Hematopoietic multipotent progenitor cell treated with erythropoietin and hydrocortisone succinate and interleukin-3 and kit ligand, for 8 days (in vitro differentiated cells): ENCODE measurements around the gene KAZN.

Experiments
- DNase-seq: peaks from one replicate; pipeline ENCODE4 v3.0.0-alpha.2; 2015

KAZN gene

GRCh38 chr1:15073799-15074308 is 475.4 kb downstream of the KAZN start:
- DNase-seq = no peak

GRCh38 chr1:15075175-15075574 is 476.7 kb downstream of the KAZN start:
- DNase-seq = no peak

- DNase-seq = no peak
Measured at GRCh38 chr1:15075817-15076216, 477.3 kb downstream of the KAZN start.

DNA sequence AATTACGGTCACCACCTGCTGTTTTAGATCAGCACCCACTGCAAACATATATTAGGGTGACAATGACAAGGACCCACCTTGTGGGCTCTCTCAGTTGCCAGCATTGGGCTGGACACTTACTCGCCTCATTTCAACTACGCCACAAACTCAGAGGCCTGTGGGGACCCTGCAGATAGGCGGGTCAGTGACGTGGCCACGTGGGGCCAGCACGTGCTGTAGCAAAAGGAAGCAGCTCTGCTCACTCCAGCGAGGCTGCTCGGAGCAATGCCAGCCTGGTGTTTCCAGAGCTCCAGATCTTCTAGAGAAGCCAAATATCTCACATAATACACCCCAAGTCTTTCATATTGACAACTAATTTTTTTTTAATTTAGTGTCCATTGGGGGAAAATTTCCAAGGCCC is 478.3 kb downstream of the KAZN start:
- no peak for DNase-seq

DNA sequence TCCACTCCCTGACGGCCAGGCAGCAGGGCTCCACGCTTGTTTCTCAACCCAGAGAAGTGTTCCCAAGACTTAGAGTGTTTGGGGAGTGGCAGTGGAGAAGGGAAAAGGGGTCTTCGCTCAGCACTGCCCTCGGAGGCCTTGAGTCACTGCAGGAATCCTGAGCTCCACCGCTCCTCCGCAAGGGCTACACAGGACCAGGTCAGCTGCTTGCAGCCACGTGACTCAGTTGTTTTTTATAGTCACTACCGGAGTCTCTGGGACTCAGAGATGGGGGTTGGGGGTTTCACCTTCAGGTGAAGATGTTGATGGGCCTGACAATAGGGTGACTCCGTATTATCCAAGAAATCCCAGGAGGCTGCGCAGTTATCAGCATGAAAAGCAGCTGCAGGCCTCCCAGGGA is 478.9 kb downstream of the KAZN start:
- no peak for DNase-seq

DNA sequence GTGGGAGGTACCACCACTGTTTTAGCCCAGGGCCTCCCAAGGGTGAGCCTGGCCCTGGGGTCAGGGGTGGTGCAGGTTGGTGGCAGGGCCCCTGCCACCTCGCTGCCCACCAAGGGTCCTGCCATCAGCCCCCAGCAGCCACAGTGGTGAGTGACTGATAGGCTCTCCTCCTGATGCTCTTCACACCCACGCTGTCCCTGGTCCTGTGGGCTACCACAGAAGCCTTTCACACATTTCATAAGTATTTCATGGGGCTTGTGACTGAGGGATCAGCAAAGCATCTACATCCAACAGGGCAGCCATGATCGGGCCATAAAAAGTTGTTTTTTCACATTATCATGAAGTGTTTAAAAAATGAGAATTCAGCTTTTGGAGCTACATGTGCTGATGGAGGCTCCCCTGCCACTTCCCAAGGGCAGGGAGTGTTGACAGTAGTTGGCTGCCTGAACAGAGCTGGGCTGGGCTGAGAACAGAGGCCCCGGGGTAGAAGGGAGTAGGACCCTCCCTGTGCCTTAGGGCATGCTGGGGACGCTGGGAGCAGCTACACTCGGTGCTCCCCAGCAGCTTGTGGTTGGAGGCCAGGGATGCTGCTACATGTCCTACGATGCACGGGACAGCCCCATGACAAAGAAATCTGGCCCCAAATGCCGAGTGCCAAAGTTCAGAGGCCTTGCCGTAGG is 482.0 kb downstream of the KAZN start:
- DNase-seq = no peak

GRCh38 chr1:15081102-15081501 is 482.6 kb downstream of the KAZN start:
- no peak for DNase-seq

DNA sequence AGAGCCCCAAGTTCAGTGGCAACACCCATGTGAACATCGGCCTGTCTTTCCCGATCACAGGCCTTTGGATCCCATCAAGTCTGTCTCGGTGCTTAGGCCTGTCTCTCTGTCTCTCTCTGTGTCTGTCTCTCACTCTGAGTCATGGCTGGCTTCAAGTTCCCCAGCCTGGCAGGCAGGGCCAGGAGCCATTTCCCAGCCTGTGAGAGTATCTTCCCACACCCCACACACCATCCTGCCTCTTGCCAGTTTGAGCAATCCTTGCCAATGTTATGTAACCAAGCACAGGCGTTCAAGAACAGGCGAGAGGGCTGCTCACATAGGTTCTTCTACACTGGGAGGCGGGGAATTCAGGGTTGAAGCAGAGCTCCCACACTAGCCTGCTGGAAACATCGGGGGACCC is 485.1 kb downstream of the KAZN start:
- no peak for DNase-seq

DNA sequence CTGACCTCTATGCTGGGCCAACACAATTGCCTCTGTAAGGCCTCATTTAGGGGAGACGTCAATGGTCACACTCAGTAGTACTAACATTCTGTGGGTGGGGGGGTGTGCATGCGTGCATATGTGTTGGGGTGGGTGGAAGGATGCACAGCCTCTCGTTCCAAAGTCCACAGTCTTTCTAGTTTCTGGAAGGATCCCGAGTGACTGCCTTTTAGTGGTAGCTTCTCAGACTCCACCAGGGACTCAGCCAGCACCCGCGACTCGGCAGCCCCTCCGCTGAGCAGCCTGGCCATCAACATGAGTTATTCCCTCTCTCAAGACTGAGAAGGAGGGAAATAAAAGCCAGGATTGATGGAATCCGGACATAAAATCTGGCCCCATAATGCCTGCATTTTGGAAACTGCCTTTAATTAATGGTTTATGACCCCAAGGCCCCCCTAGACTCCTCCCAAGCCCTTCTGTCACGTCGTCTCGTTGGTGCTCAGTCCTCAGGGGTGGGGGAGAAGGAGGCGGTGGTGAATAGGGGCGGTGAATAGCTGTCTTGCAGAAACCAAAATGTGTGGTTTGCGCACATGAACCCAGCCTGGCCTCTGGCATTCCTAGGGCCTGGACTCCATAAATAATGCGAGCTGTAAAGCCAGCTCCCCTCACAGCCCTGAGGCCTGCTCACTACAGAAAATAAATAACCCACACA is 489.9 kb downstream of the KAZN start:
- DNase-seq = no peak

DNA sequence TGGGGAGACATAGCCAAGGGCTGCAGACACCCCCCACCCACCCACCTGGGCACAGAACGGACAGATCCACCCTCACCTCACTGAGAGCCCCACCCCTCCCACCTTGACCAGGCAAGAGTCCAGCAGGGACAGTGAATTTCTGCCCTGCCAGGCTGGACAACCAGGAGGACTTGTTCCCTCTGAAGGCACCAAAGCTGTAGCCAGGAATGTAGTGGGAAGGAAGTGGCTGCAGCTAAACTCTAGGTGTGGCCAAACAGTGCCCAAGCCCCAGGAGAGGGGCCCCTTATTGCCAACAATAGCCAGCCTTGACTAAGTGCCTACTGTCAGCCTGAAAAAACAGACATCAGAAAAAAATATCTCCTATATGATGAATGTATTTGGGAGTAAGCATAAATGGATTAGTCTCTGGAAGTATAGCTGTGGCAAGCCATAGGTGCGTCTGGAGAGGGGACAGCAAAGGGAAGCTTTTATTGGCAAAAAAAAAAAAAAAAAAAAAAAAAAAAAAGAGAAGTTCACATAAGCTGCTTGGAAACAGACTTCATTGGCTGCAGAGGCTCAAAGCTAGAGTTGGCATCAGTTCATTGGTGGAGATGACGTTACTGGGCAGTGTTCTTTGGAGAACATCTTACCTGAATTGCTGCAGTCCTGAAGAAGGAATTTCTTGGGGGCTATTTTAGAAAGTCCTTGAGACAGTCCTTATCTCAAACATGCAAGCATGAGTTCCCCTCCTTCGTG is 490.9 kb downstream of the KAZN start:
- DNase-seq = no peak

DNA sequence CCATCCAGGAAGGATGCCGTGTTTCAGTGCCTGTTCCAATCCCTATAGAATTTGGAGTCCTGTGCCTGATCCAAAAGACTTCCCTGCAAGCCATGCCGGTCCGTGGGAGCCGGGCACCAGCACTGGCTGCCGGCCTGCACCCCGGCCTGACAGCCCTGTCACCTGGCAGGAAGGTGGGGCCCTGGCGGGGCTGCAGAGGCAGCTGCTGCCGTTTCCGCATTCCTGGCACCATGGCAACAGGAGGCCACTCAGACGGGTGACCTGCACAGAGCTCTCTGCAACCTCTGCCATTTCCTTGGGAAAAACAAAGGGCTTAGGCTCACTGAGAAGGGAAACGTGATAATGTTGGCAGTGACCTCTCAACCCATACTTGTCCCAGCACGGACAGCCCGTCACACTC is 491.9 kb downstream of the KAZN start:
- no peak for DNase-seq

DNA sequence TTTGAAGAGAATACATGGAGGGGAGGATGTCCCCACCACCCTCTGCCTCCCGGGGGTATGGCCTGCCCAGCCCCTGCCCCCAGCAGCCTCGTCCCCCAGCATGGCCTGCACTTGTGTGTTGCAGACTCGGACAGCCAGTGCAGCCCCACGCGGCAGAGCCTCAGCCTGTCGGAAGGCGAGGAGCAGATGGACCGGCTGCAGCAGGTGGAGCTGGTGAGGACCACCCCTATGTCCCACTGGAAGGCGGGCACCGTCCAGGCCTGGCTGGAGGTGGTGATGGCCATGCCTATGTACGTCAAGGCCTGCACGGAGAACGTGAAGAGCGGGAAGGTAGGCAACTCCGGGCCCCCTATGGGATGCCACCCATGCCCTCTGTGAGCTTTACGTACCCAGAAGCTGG is 495.6 kb downstream of the KAZN start:
- no peak for DNase-seq

- DNase-seq = no peak
Measured at GRCh38 chr1:15094719-15095495, 496.4 kb downstream of the KAZN start.

DNA sequence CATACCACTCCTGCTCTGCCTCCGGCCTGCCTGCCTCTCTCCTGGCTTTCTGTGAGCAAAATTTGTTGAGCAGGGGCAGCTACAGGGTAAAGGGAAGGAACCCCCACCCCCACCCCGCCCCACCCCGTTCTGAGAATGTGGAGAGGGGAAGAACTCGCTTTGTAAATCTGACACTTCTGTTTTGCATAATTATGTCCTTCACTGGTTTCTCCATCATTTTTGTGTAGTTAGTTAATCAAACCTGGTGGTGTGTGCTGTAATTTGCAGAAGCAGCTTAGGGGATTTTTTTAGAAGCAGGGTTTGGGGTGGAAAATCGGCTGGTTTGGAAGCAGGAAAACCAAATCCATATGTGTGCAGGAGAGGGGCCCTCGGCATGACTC is 497.0 kb downstream of the KAZN start:
- no peak for DNase-seq

DNA sequence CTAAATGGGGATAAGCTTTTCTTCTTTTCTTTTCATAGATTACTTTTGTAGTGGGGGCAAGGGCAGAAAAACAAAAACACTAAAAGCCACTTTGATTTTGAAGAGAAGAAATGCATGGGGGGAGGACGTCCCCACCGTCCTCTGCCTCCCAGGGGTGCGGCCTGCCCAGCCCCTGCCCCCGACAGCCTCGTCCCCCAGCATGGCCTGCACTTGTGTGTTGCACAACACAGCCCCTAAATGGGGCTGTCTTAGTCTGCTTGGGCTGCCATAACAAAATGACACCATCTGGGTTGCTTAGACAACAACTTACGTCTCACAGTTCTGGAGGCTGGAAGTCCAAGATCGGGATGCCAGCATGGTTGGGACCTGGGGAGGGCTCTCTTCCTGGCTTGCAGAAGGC is 497.8 kb downstream of the KAZN start:
- DNase-seq = no peak

- DNase-seq = no peak
Measured at GRCh38 chr1:15098176-15099125, 500.0 kb downstream of the KAZN start.

GRCh38 chr1:15099441-15100120 is 501.1 kb downstream of the KAZN start:
- no peak for DNase-seq

GRCh38 chr1:15100121-15100879 is 501.8 kb downstream of the KAZN start:
- DNase-seq = peak; percentile 24

DNA sequence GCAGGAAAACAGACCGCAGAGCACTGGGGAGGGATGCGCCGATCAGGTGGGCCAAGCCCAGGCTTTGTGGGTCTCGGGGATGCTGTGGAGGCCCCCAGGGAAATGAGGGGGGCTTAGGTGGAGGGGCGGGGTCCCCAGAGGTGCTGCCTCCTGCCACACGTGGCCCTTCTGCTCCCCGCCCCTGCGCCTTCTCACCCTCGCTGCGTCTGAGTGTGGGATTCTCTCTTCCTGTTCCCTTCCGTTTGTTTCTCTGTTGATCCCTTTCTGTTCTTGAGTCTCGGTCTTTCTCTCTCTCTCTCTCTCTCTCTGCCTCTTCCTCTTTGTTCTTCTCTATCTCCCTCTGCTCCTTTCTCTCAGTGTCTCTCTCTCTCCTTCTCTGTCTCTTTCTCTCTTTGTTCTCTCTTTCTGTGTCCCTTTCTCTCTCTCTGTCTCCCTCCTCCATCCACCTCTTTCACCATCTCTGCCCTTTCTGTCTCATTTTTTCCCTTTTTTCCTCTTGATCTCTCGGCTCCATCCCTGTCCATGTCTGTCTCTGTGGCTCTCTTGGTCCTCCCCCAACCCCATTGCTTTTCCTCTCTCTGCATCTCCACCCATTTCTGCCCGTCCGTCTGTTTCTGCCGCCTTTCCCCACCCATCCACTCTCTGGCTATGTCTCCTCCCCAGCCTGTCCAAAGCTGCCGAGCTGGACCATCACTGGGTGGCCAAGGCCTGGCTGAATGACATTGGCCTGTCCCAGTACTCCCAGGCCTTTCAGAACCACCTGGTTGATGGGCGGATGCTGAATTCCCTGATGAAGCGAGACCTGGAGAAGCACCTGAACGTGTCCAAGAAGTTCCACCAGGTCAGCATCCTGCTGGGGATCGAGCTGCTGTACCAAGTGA is 502.6 kb downstream of the KAZN start:
- no peak for DNase-seq

DNA sequence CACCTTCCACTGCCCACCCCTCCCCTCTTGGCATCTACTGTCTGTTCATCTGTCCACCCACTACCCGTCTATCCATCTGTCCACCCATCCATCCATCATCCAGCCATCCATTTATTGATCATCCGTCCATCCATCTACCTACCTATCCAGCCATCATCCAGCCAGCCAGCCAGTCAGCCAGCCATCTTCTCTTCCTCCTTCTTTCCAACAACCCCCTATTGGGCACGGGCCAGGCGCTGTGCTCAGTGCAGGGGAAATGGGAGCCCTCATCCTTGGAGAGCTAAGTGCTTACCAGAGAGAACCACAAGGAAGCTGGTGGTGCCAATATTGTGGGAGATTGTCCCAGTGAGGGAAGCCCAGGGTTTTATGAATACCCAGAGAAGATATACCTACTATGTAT is 503.3 kb downstream of the KAZN start:
- DNase-seq = no peak
